ENCODE data around the gene PC. TPM values are rescaled to one million over a fixed set of nuclear protein-coding genes. Genes with fewer than 3 reads are reported as not detected.

Gene PC
- total RNA-seq, 1 donor from 2014 or later, result 5.0 TPM

DNA sequence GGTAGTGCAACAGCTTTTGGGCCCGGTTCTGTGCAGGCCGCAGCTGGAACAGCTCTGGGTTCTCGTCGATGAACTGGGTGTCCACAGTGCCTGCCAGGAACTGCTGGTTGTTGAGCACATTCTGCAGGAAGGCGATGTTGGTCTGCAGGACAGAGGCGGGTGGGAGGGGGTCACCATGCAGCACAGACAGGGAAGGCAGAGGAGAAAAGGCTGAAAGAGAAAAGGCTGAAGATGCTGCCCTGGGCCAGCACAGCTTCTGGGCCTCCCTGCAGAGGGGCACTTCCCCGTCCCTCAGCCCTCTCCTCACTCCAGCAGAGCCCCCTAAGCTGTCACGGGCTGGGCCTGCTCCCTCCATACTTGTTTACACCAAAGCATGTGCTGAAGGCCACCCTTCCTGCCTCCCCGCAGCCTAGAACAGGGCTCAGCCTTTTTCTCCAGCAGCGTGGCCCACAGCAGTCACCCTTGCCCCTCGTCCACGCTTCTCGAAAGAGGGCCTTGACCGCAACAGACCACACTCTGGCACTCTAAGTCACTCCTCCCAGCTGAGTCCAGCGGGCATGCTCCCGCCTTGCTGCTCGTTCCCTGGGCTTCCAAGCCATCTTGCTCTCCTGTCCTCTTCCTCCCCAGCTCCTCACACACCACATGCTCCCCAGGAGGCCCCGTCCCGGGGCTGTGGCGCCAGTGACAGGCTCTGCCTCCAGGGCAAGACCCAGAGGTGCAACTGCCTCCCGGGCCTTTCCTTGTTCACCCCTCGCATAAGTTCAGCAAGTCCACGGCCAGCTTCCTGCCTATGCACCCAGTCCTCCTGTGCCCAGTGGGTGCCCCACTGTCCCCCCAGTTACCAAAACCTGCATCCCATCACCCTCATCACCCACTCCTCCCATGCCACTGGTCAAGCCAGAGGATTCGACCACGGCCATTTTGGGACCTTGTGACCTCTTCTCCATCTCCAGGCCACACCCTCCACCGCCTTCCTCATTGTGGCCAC is 104.6 kb downstream of the PC start:
- Mint-ChIP-seq H3K27me3 (no peaks in the 10 kb centered on the region), H3K9me3 (no peaks in the 10 kb centered on the region), H3K36me3 (ENCODE audit: low read depth) (no peaks in the 10 kb centered on the region), H3K27ac (no peak overlapping the region), H3K4me1 (peaks cover 16% of the 10 kb centered on the region), H3K4me3 (no peak overlapping the region)
- ChIA-PET CTCF (no interaction called here), POLR2A (interaction anchor here (6.2 kb wide), 1 partner anchor 10 kb away, joined by 123 read pairs; the partner anchor contains the start of gene RCE1)
- DNase-seq, result no peak
- intact Hi-C loops (cut with micrococcal nuclease), result no loop called here
- no peak for ATAC-seq (ENCODE audit: low read depth)
- TF ChIP-seq CTCF (IDR thresholded peaks at IDR 0.05), result no peak

DNA sequence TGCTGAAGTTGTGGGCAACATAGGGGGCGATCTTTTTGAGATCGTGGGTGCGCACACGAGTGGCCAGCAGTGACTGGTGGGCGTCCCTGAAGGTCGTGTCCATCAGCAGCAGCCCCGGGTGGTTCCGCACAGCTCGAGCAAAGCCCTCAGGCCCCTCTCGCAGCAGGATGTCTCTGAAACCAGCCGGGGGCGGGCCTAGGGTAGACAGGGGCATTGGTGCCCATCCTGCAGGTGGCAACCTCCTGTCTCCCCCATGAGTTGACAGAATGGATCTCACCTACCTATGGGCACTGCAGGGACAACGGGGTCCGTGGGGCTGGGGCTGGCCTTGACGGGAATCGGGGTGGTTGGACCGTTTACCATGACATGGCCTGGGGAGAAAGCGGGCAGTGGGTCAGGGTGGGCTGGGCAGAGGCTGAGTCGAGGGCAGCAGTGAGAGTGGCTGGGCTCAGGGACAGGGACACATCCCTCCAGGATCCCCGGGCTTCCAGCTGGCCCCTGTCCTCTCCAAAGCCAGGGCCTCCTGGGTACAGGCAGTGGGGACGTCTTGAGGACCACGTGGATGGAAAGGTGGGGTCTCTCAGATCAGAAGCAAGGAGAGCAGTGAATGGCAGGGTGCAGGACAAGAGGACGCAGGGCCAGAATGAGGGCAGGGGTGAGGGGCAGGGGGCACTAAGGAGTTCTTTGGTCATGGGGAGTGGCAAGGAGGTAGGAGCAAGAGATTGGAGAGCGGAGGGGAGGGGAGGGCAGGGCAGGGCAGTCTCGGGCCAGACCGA is 105.5 kb downstream of the PC start:
- DNase-seq (no peak), ATAC-seq (ENCODE audit: low read depth) (no peak)
- ChIA-PET CTCF (interaction anchor here (1.0 kb wide), 1 partner anchor 153 kb away, joined by 3 read pairs; no protein-coding TSS in a partner anchor), POLR2A (interaction anchor here (6.2 kb wide), 1 partner anchor 9 kb away, joined by 123 read pairs; the partner anchor contains the start of gene RCE1)
- H3K4me1 Mint-ChIP-seq, result peaks cover 16% of the 10 kb centered on the region
- H3K36me3 Mint-ChIP-seq (ENCODE audit: low read depth), result peaks cover 5% of the 10 kb centered on the region
- TF ChIP-seq CTCF (IDR thresholded peaks at IDR 0.05), result no peak
- no peak overlapping the region for H3K4me3 Mint-ChIP-seq
- H3K9me3 Mint-ChIP-seq, result no peaks in the 10 kb centered on the region
- intact Hi-C loops (cut with micrococcal nuclease), result no loop called here
- no peaks in the 10 kb centered on the region for H3K27me3 Mint-ChIP-seq
- H3K27ac Mint-ChIP-seq, result no peak overlapping the region

- Mint-ChIP-seq H3K4me3 (no peak overlapping the region), H3K27ac (no peak overlapping the region), H3K4me1 (peaks cover 16% of the 10 kb centered on the region), H3K9me3 (no peaks in the 10 kb centered on the region), H3K27me3 (no peaks in the 10 kb centered on the region), H3K36me3 (ENCODE audit: low read depth) (peaks cover 5% of the 10 kb centered on the region)
- intact Hi-C loops (cut with micrococcal nuclease), result no loop called here
- DNase-seq (no peak), ATAC-seq (ENCODE audit: low read depth) (peak; percentile 9)
- no peak for TF ChIP-seq CTCF (IDR thresholded peaks at IDR 0.05)
- ChIA-PET POLR2A (interaction anchor here (0.6 to 6.2 kb wide), 2 partner anchors 8 to 34 kb away, joined by 3 to 123 read pairs; partner anchors contain the start of gene RCE1), CTCF (interaction anchor here (1.0 kb wide), 2 partner anchors 17 to 152 kb away, joined by 3 read pairs; no protein-coding TSS in a partner anchor)
Observed at GRCh38 chr11:66851698-66852465, 106.3 kb downstream of the PC start.

DNA sequence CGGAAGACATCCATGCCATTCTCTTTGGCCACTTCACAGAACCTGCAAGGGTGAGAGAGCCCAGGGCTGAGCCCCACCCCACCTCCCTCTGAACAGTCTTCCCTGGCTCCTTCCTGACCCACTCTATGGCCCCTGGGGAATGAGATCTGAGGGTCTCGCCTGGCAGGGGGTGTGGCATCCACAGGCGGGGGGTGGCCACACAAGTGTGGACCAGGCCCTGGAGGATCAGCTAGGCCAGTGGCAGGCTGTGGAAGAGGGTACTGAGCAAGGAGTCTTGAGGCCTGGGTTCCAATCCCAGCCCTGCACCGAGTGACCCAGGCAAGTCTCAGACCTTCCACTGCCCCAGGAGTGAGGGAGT is 107.0 kb downstream of the PC start:
- H3K27me3 Mint-ChIP-seq, result no peaks in the 10 kb centered on the region
- peaks cover 10% of the 10 kb centered on the region for H3K36me3 Mint-ChIP-seq (ENCODE audit: low read depth)
- no peak for TF ChIP-seq CTCF (IDR thresholded peaks at IDR 0.05)
- no peak for ATAC-seq (ENCODE audit: low read depth)
- H3K4me1 Mint-ChIP-seq, result peaks cover 16% of the 10 kb centered on the region
- intact Hi-C loops (cut with micrococcal nuclease), result no loop called here
- CTCF ChIA-PET, result interaction anchor here (1.0 kb wide), 1 partner anchor 17 kb away, joined by 3 read pairs; no protein-coding TSS in a partner anchor
- DNase-seq, result no peak
- POLR2A ChIA-PET, result interaction anchor here (6.2 kb wide), 1 partner anchor 8 kb away, joined by 123 read pairs; the partner anchor contains the start of gene RCE1
- H3K9me3 Mint-ChIP-seq, result no peaks in the 10 kb centered on the region
- no peak overlapping the region for H3K4me3 Mint-ChIP-seq
- no peak overlapping the region for H3K27ac Mint-ChIP-seq

Measured in activated B cell treated with CpG ODN at 0.5 μM for 24 hours (primary cell).